Gastrocnemius medialis (tissue), 4 donors: ENCODE data around the gene CST9L. TPM values are rescaled to one million over a fixed set of nuclear protein-coding genes. Genes with fewer than 3 reads are reported as not detected.

Experiments used
- ATAC-seq, 2 donors: fragments of 150-250 bp; one replicate each; pipeline ENCODE4 v1.9.1; 2016
- DNase-seq, 2 donors: peaks; one replicate each; pipeline ENCODE4 v3.0.0-alpha.2; 2019
- H3K27ac ChIP-seq, 4 donors: fragments of 200-600 bp; sonication (generic); 1 replicate in 1 of 4; 2 replicates in 3 of 4; pipeline ENCODE4 v1.5.1; 2016 to 2018; ENCODE audit warnings: mild to moderate bottlenecking in 2 of 4, moderate library complexity in 1 of 4
- H3K27me3 ChIP-seq, 3 donors: fragments of 200-600 bp; sonication (generic) in 2 of 3; 1 replicate in 1 of 3; 2 replicates in 2 of 3; pipeline versions ENCODE4 v1.5.1 to v1.6.0; 2016 to 2019; ENCODE audit warnings: mild to moderate bottlenecking in 1 of 3, moderate library complexity in 1 of 3
- H3K36me3 ChIP-seq, 2 donors: fragments of 200-600 bp; sonication (generic) in 1 of 2; one replicate each; pipeline ENCODE4 v1.5.1; 2017 to 2018
- H3K4me1 ChIP-seq, 2 donors: fragments of 200-600 bp; sonication (generic) in 1 of 2; one replicate each; pipeline ENCODE4 v1.5.1; 2016 to 2017; ENCODE audit warnings: mild to moderate bottlenecking in 2 of 2
- H3K4me3 ChIP-seq, 4 donors: fragments of 200-600 bp; sonication (generic) in 3 of 4; 1 replicate in 1 of 4; 2 replicates in 3 of 4; pipeline ENCODE4 v1.5.1; 2016 to 2019; ENCODE audit warnings: mild to moderate bottlenecking in 2 of 4
- H3K9me3 ChIP-seq, 3 donors: fragments of 200-600 bp; sonication (generic) in 2 of 3; 1 replicate in 1 of 3; 2 replicates in 2 of 3; pipeline ENCODE4 v1.5.1; 2016 to 2019
- POLR2A ChIP-seq, 2 donors: fragments of 450-650 bp; IDR thresholded peaks; one replicate each; pipeline ENCODE4 v1.6.1; 2017; ENCODE audit warnings: antibody characterized with exemption in 2 of 2, mild to moderate bottlenecking in 2 of 2, moderate library complexity in 2 of 2
- in situ Hi-C, 4 donors: fragments of 200-750 bp; cut with MboI; loops; one replicate each; pipeline versions ENCODE4 v1.15.0 to v1.8.0; 2017; ENCODE audit warnings: low sequenced_read_pairs in 4 of 4
- intact Hi-C: fragments of 100-400 bp; cut with DNase I; formaldehyde crosslinking; loops from one replicate; pipeline ENCODE4 v1.15.1; 2023; ENCODE audit warnings: low total_unique reads
- total RNA-seq, 4 donors: library from RNA; depleted of rRNA; stranded (reverse); fragments of >200 nt; gene quantifications; one replicate each; pipeline versions ENCODE4 v1.1.0 to v1.2.3, GENCODE V29; 2016
- TF ChIP-seq, protein P1 (sequence below), 5 experiments: fragments of 450-650 bp in 3 of 5; fragments of 200-600 bp in 2 of 5; sonication (generic) in 2 of 5; IDR thresholded peaks in 4 of 5; conservative IDR thresholded peaks in 1 of 5; 1 replicate in 4 of 5; 2 replicates in 1 of 5; pipeline ENCODE4 v1.5.1; 2016 to 2019; ENCODE audit warnings: antibody characterized with exemption in 5 of 5, mild to moderate bottlenecking in 3 of 5, moderate library complexity in 3 of 5

Gene CST9L
- total RNA-seq, 4 donors from 2014 or later: not detected

DNA sequence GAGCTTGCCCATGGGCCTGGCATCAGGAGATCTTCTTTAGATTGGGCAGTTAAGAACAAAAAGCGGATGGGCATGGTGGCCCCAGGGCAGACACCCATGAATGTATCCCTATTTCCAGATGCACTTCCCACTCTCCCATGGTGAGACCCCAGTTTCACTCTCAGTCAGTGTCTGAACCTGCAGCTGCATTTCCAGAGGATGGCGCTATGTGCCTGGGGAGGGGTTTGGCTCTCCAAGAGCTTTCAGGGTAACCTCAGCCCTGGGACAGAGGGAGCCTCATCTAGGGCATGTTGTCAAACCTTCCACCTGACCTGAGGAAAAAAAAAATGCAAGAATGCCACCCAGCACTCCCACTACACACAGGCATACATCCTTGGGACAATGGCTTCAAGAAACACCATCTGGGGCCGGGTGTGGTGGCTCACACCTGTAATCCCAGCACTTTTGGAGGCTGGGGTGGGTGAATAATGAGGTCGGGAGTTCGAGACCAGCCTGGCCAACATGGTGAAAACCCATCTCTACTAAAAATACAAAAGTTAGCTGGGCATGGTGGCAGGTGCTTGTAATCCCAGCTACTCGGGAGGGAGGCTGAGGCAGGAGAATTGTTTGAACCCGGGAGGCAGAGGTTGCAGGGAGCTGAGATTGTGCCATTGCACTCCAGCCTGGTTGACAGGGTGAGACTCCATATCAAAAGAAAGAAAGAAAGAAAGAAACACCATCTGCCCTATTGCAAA is 1.9 kb downstream of the CST9L start:
- Histone ChIP-seq H3K9me3 (no peaks in the 10 kb centered on the region), H3K4me1 (no peaks in the 10 kb centered on the region), H3K27ac (no peak overlapping the region), H3K36me3 (no peaks in the 10 kb centered on the region), H3K27me3 (no peaks in the 10 kb centered on the region), H3K4me3 (no peak overlapping the region)
- no peak for ATAC-seq
- in situ Hi-C loops: no loop called here
- intact Hi-C loops: no loop called here
- no peak for DNase-seq
- no peak for TF ChIP-seq POLR2A (IDR thresholded peaks at IDR 0.05)
- TF ChIP-seq, protein P1, sequence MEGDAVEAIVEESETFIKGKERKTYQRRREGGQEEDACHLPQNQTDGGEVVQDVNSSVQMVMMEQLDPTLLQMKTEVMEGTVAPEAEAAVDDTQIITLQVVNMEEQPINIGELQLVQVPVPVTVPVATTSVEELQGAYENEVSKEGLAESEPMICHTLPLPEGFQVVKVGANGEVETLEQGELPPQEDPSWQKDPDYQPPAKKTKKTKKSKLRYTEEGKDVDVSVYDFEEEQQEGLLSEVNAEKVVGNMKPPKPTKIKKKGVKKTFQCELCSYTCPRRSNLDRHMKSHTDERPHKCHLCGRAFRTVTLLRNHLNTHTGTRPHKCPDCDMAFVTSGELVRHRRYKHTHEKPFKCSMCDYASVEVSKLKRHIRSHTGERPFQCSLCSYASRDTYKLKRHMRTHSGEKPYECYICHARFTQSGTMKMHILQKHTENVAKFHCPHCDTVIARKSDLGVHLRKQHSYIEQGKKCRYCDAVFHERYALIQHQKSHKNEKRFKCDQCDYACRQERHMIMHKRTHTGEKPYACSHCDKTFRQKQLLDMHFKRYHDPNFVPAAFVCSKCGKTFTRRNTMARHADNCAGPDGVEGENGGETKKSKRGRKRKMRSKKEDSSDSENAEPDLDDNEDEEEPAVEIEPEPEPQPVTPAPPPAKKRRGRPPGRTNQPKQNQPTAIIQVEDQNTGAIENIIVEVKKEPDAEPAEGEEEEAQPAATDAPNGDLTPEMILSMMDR (IDR thresholded peaks at IDR 0.05 in 4 of 5, conservative IDR thresholded peaks at IDR 0.05 in 1 of 5): no peak

DNA sequence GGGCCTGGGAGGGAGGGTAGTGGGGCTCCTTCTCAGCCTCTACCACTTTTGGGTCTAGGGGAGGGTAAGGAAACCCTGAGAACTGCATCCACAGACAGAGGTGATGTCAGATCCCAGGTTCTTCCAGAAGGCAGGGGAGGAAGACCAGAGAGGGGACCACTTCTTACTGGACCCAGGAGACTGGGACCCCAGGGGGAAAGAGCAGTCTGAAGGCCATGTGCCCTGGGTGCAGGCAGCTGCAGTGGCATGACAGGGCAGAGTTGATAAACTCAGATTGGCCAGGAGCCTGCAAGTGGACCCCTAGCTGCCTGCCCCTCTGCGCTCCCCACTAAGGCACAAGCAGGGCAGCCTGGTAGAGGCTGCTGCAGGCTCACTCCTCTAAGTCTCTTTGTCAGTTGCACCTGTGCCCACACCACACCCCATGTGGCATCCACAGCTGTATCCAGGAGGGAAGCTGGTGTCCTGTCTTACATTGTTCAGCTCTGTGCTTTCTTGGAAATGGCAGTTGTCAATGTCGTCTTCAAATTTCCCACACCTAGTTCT is 2.7 kb downstream of the CST9L start:
- Histone ChIP-seq H3K4me1 (no peaks in the 10 kb centered on the region), H3K27me3 (no peaks in the 10 kb centered on the region), H3K4me3 (no peak overlapping the region), H3K27ac (no peak overlapping the region), H3K36me3 (no peaks in the 10 kb centered on the region), H3K9me3 (no peaks in the 10 kb centered on the region)
- no peak for ATAC-seq
- in situ Hi-C loops: no loop called here
- TF ChIP-seq, protein P1 (IDR thresholded peaks at IDR 0.05 in 4 of 5, conservative IDR thresholded peaks at IDR 0.05 in 1 of 5): no peak
- TF ChIP-seq POLR2A (IDR thresholded peaks at IDR 0.05): no peak
- intact Hi-C loops: no loop called here
- no peak for DNase-seq

DNA sequence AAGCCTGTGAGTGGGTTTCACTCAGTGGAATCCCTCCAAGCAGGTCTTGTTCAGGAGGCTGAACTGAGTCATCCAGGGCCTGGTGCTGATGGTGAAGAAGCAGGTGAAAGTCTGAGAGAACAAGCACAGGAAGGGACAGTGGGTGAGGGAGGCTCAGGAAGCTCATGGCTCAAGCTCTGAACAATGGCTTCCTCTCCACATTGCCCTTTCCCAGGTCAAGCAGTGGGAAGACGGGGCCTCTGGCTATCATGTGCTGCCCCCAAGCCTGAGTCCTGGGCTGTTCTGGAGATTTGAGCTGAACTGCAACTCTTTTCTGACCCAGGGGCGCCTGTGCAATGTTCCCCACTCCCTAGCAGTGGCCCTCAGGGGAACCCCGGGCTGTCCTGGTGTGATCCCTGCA is 3.4 kb downstream of the CST9L start:
- no peaks in the 10 kb centered on the region for H3K9me3 ChIP-seq
- H3K4me1 ChIP-seq: no peaks in the 10 kb centered on the region
- no peak overlapping the region for H3K27ac ChIP-seq
- no peaks in the 10 kb centered on the region for H3K27me3 ChIP-seq
- DNase-seq (no peak), ATAC-seq (no peak)
- H3K36me3 ChIP-seq: no peaks in the 10 kb centered on the region
- no peak for TF ChIP-seq POLR2A (IDR thresholded peaks at IDR 0.05)
- TF ChIP-seq, protein P1 (IDR thresholded peaks at IDR 0.05 in 4 of 5, conservative IDR thresholded peaks at IDR 0.05 in 1 of 5): no peak
- intact Hi-C loops: no loop called here
- in situ Hi-C loops: no loop called here
- H3K4me3 ChIP-seq: no peak overlapping the region

DNA sequence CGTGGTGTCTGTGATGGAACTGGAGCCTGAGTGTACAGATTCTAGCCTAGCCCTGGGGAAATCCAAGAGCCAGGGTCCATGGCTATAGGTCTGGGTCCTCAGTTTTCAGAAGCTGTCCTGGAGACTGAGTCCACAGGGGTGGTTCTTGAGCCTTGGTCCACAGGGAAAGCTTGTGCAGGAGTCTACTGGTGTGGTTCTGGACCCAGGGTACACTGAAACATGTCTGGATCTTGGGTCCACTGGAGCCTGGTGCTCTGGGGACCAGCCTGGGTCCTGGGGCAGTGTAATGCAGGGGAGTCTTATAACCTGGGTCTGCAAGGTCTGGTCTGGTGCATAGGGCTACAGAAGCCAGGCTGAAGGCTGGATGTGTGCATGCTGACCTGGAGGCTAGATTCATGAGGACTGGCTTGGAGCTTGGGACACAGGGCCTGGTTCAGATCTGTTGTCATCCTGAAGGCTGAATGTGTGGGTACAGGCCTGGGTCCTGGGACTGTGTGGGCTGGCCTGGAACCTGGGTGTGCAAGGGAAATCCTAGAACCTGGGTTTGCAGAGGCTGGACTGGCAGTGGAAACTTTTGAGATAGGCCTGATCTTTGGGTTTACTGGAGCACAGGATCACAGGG is 5.5 kb downstream of the CST9L start:
- intact Hi-C loops (no loop called here), in situ Hi-C loops (no loop called here)
- no peaks in the 10 kb centered on the region for H3K36me3 ChIP-seq
- ATAC-seq (no peak), DNase-seq (no peak)
- no peak overlapping the region for H3K27ac ChIP-seq
- no peaks in the 10 kb centered on the region for H3K9me3 ChIP-seq
- H3K27me3 ChIP-seq: no peaks in the 10 kb centered on the region
- no peak for TF ChIP-seq POLR2A (IDR thresholded peaks at IDR 0.05)
- TF ChIP-seq, protein P1 (IDR thresholded peaks at IDR 0.05 in 4 of 5, conservative IDR thresholded peaks at IDR 0.05 in 1 of 5): no peak
- H3K4me1 ChIP-seq: no peaks in the 10 kb centered on the region
- no peak overlapping the region for H3K4me3 ChIP-seq
